Aorta (tissue), 5 donors: ENCODE data around the gene PKN2. TPM values are rescaled to one million over a fixed set of nuclear protein-coding genes. Genes with fewer than 3 reads are reported as not detected.
A peak's percentile ranks its signal among the peaks of the same experiment; 100 is the strongest.

Experiments
- ATAC-seq: fragments of 200-7000 bp; cut with Tn5 transposase; one replicate; pipeline ENCODE4 v1.9.1; 2022; ENCODE audit warnings: moderate library complexity; ENCODE audit not compliant: low FRiP score
- DNase-seq, 2 donors: peaks; one replicate each; pipeline ENCODE4 v3.0.0-alpha.2; 2020
- H3K27ac ChIP-seq, 2 donors: one replicate each; pipeline ENCODE4 v1.5.1; 2013; ENCODE audit warnings: low read length in 2 of 2, mild to moderate bottlenecking in 2 of 2, moderate library complexity in 2 of 2, control low read depth in 1 of 2, inconsistent platforms in 1 of 2, low read depth in 1 of 2
- H3K27me3 ChIP-seq, 2 donors: one replicate each; pipeline ENCODE4 v1.6.1; 2013; ENCODE audit warnings: control low read depth in 1 of 2, low read length in 1 of 2, mild to moderate bottlenecking in 1 of 2, moderate library complexity in 1 of 2; ENCODE audit not compliant: insufficient read depth in 2 of 2, control insufficient read depth in 1 of 2
- H3K36me3 ChIP-seq, 2 donors: one replicate each; pipeline ENCODE4 v1.6.1; 2013; ENCODE audit warnings: control low read depth in 1 of 2, low read length in 1 of 2, mild to moderate bottlenecking in 1 of 2; ENCODE audit not compliant: insufficient read depth in 2 of 2, control insufficient read depth in 1 of 2
- H3K4me1 ChIP-seq, 2 donors: one replicate each; pipeline ENCODE4 v1.6.1; 2013; ENCODE audit warnings: low read length in 2 of 2, control low read depth in 1 of 2, mild to moderate bottlenecking in 1 of 2, moderate library complexity in 1 of 2; ENCODE audit not compliant: insufficient read depth in 2 of 2, control insufficient read depth in 1 of 2
- H3K4me3 ChIP-seq, 2 donors: one replicate each; pipeline ENCODE4 v1.5.1; 2013; ENCODE audit warnings: low read length in 2 of 2, control low read depth in 1 of 2, mild to moderate bottlenecking in 1 of 2
- H3K9me3 ChIP-seq: one replicate; pipeline ENCODE4 v1.6.1; 2013; ENCODE audit warnings: mild to moderate bottlenecking, low read length; ENCODE audit not compliant: control insufficient read depth
- WGBS, 2 donors: extraction: QIAGEN DNeasy Blood & Tissue Kit; methylation state at CpG; one replicate each; pipeline ENCODE4 v1.1.7; 2013; 5-methylcytosine and 5-hydroxymethylcytosine counted together
- intact Hi-C, 2 donors: fragments of 100-400 bp; cut with DNase I; formaldehyde crosslinking; loops; one replicate each; pipeline versions ENCODE4 v1.14.2 to v1.15.0; 2022
- long read RNA-seq, 2 donors: library from polyadenylated mRNA; unstranded; transcript quantifications; one replicate each; pipeline ENCODE4 v2.0.0, GENCODE V29; 2020 to 2021
- polyA plus RNA-seq, 2 donors: library from polyadenylated mRNA; stranded (reverse); fragments of 200-250 nt; gene quantifications; one replicate each; pipeline ENCODE4 v1.2.3, GENCODE V29; 2013
- total RNA-seq, 2 donors: library from RNA; stranded (reverse); fragmentation: NEBNext Ultra II Directional; extraction: Animal tissue kit (Norgen Biotek cat#: 25700); gene quantifications; one replicate each; pipeline ENCODE4 v1.2.1, GENCODE V29; 2021
- donor health status: healthy with polysubstance abuse.
- donor health status: Bipolar disorder and iron deficiency.
- donor health status: DM: no; HTN: no; CAD: no.
- donor health status: DM: no; HTN: no; CAD: no.
- donor health status: DM: yes; HTN: yes; CAD: no.

The PKN2 gene
- 10 to 100 TPM; 37.4 to 38.1 TPM for total RNA-seq
- 10 to 100 TPM in 1 of 2 donors, 1 to 10 TPM in 1; 8.5 to 14.0 TPM for polyA plus RNA-seq
- long read RNA-seq, donor 1, full-length matches to known transcripts, result 1 of 18 reads
- long read RNA-seq, donor 1, partial matches to known transcripts, result 9 of 18 reads
- long read RNA-seq, donor 1, other reads (novel, unspliced or antisense), result 8 of 18 reads
- long read RNA-seq, donor 2, full-length matches to known transcripts, result 6 of 21 reads
- long read RNA-seq, donor 2, partial matches to known transcripts, result 6 of 21 reads
- long read RNA-seq, donor 2, other reads (novel, unspliced or antisense), result 9 of 21 reads

DNA sequence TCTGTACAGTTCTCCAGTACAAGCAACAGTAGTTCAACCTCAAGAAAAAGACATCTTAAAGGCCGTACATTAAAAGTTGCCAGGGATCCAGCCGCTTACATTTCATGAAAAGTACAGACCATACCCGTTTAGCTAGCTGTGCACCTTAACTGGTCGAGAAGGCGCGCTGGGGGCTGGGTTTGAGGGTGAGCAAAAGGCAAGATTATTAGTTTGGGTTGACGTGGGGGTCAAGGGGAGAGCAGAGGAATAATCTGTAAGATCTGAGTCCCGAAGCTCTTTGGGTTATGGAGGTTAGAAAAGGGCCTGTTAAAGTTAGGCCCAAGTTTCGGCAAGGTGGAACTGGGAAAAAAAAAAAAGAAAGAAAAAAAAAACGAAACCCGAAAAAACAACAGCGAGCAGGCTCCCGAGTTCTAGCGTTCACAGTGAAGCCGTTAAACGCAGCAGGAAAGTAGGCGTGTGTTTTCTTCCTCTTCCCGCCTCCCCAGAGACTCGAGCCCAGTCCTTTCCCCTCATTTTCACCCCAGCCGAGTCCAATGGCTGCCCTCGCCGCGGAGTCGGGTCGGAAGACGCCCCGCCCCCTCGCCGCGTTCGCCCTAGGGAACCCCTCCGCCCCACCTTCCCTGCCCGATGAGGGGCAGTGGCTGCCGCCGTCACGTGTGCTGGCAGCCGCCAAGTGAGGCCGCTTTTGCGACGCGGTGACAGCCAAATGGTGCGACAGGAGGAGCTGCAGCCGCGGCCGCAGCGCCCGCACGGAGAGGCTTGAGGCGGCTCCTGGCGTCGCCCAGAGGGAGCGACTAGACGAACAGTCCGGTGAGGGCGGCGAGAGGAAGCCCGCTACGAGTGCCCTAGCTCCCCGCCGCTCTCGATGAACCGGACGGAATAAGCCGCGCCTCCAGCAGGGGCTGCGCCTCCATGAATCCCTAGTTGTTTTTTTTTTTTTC is at the start of gene PKN2:
PKN2 (plus strand) TSS at position 733 of the 941 bp plus-strand sequence. CDS start 308 bp downstream, outside the sequence.
- intact Hi-C loops, result loop anchor here in 1 of 2 donors (5.0 kb wide), 1 partner anchor 208 kb away; the partner anchor contains the start of gene GTF2B
- ATAC-seq (peak; percentile 100), DNase-seq (peak; percentile 99)
- Histone ChIP-seq H3K4me1 (no peaks in the 10 kb centered on the region), H3K36me3 (no peaks in the 10 kb centered on the region), H3K9me3 (no peaks in the 10 kb centered on the region), H3K27me3 (no peaks in the 10 kb centered on the region), H3K4me3 (peak within 1 kb of the TSS; percentile 77 to 79), H3K27ac (peak within 1 kb of the TSS; percentile 49 to 85)
- WGBS, 2 donors, result 0% methylated on average over 65 to 66 of the region's 66 CpGs

DNA sequence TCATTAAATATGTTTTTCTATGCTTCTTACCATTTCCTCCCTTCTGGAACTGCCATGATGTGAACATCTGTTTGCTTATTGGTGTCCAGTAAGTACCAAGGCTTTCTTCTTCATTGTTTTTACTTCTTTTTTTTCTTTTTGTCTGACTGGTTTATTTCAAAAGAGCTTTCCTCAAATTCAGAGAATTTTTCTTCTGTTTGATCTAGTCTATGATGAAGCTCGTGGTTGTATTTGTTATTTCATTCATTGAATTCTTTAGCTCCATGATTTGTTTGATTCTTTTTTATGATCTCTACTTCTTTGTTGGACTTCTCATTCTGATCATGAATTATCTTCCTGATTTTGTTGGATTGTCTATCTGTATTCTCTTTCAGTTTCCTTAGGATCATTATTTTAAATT is 49.5 kb upstream of the PKN2 start:
- Histone ChIP-seq H3K36me3 (no peaks in the 10 kb centered on the region), H3K27ac (no peak overlapping the region), H3K27me3 (peaks cover 0 to 3% of the 10 kb centered on the region in 2 donors), H3K9me3 (peaks cover 12% of the 10 kb centered on the region), H3K4me3 (no peak overlapping the region), H3K4me1 (no peaks in the 10 kb centered on the region)
- intact Hi-C loops, result no loop called here
- ATAC-seq (no peak), DNase-seq (no peak)
- 48 to 70% methylated on average over 1 of the region's 1 CpG for WGBS, 2 donors

DNA sequence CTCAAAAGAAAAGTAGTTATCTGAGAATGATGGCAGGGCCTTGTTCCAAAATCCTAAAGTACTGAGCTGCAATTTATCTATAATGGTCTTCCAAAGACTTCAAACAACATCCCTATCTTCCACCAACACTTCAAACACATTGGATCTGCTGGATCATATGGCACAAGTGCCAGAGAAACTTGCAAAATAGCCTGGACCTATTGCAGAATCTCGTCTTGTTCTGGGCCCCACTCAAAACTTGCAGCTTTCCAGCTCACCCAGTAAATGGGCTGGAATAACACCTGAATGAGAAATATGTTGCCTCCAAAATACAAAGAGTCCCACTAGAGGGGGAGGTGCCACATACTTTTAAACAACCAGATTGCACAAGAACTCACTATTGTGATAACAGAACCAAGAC is 44.0 kb upstream of the PKN2 start:
- WGBS, 2 donors, result 69 to 70% methylated on average over 1 of the region's 1 CpG
- DNase-seq (no peak), ATAC-seq (no peak)
- Histone ChIP-seq H3K27me3 (peaks cover 0 to 3% of the 10 kb centered on the region in 2 donors), H3K4me3 (no peak overlapping the region), H3K4me1 (no peaks in the 10 kb centered on the region), H3K9me3 (peaks cover 12% of the 10 kb centered on the region), H3K36me3 (no peaks in the 10 kb centered on the region), H3K27ac (no peak overlapping the region)
- intact Hi-C loops, result no loop called here

DNA sequence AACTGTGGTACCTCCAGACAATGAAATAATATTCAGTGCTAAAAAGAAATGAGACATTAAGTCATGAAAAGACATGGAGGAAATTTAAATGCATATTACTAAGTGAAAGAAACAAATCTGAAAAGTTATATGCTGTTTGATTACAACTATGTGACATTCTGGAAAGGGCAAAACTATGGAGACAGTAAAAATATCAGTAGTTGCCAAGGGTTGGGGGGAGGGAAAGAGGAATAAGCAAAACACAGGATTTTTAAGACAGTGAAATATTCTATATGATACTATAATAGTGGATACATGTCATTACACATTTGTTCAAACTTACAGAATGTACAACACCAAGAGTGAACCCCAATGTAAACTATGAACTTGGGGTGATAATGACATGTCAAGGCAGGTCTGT is 38.2 kb upstream of the PKN2 start:
- H3K27ac ChIP-seq, result no peak overlapping the region
- no peak overlapping the region for H3K4me3 ChIP-seq
- intact Hi-C loops, result no loop called here
- no peaks in the 10 kb centered on the region for H3K4me1 ChIP-seq
- ATAC-seq, result no peak
- no peaks in the 10 kb centered on the region for H3K27me3 ChIP-seq
- peaks cover 1% of the 10 kb centered on the region for H3K9me3 ChIP-seq
- DNase-seq, result no peak
- no peaks in the 10 kb centered on the region for H3K36me3 ChIP-seq

DNA sequence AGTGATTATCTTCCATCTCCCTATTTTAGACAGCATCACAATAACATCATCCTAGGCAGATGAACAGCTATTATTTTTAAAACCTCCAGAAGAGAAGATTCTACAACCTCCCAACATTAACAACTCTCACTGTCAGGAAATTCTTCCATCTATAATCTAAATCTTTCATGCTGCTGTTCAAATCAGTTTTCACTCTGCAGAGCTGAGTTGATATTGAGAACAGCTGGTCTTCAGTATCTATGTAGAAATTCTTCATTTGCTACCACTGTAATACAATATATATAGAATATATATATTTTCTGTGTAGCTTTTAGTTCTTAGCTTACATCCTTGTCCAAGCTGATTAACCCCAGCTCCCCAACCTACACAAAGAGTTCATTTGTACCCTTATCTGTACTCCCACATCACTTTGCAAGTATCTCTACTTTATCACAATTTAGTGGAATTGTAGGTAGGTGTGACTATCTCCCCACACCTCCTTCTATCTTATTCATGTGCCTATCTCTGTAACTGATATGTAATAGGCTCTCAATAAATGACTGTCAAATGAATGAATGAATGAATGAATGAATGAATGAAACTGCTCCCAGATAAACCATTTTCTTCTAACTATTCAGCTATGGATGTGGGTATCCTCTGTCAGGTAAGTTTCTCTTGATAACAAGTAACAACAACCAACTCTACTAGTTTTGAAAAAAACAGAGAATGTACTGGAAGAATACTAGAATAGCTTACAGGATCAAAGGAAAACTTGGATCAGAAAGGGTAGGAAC is 37.4 kb upstream of the PKN2 start:
- no peaks in the 10 kb centered on the region for H3K36me3 ChIP-seq
- H3K4me1 ChIP-seq, result no peaks in the 10 kb centered on the region
- H3K27ac ChIP-seq, result no peak overlapping the region
- peaks cover 1% of the 10 kb centered on the region for H3K9me3 ChIP-seq
- H3K27me3 ChIP-seq, result no peaks in the 10 kb centered on the region
- intact Hi-C loops, result no loop called here
- no peak overlapping the region for H3K4me3 ChIP-seq
- ATAC-seq (no peak), DNase-seq (no peak)

DNA sequence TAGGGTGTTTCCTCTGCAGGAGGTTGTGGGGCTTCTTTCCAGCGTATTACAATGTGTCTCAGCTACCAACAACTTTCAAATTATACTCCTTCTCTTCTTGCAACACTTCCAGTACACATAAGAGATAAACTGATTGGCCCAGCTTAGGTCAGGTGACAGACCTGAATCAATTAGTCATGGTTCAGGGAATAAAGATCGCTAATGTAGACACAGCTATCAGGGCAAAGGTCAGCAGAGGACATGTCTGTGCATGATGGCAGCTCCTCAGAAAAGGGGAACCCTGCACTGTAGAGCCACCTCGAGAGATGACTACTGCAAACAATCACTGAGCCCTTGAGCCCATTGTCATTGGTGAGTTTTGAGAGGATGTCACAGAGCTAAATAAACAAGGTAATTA is 36.8 kb upstream of the PKN2 start:
- Histone ChIP-seq H3K9me3 (peaks cover 1% of the 10 kb centered on the region), H3K27me3 (no peaks in the 10 kb centered on the region), H3K4me1 (no peaks in the 10 kb centered on the region), H3K4me3 (no peak overlapping the region), H3K36me3 (no peaks in the 10 kb centered on the region), H3K27ac (no peak overlapping the region)
- WGBS, 2 donors, result 63 to 66% methylated on average over 3 of the region's 3 CpGs
- DNase-seq (no peak), ATAC-seq (no peak)
- intact Hi-C loops, result no loop called here

DNA sequence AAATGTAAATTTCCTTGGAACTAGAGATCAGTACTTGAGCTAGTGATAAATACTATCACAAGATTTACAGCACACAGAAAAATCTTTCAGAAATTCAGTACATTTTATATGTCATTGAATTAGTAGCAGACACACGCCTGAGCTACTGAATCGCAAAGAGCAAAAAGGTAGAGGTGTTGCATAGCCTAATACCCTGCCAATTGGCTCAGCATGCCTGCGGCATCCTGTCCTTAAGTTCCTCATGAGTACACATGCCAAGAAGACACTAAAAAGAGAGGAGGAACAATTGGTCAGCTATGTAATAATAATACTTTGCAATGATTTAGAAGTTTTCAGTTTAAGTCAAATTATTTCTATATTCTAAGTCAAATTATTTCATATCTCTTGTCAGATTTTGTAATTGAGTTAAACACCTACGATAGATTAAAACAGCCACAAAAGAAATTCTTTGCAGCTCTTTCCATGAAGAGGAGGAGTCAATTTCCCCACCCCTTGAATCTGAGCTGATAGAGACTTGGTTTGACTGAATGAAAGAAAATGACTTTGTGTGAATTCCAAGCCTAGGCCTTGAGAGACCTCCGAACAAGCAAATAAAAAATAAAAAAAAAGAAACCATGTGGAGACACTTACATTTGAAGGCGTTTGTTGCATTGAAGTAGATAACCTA is 36.2 kb upstream of the PKN2 start:
- no peaks in the 10 kb centered on the region for H3K36me3 ChIP-seq
- no peaks in the 10 kb centered on the region for H3K4me1 ChIP-seq
- no peak overlapping the region for H3K4me3 ChIP-seq
- H3K9me3 ChIP-seq, result peaks cover 1% of the 10 kb centered on the region
- no peak overlapping the region for H3K27ac ChIP-seq
- H3K27me3 ChIP-seq, result no peaks in the 10 kb centered on the region
- ATAC-seq (no peak), DNase-seq (no peak)
- intact Hi-C loops, result no loop called here
- WGBS, 2 donors, result 75 to 76% methylated on average over 6 of the region's 6 CpGs

DNA sequence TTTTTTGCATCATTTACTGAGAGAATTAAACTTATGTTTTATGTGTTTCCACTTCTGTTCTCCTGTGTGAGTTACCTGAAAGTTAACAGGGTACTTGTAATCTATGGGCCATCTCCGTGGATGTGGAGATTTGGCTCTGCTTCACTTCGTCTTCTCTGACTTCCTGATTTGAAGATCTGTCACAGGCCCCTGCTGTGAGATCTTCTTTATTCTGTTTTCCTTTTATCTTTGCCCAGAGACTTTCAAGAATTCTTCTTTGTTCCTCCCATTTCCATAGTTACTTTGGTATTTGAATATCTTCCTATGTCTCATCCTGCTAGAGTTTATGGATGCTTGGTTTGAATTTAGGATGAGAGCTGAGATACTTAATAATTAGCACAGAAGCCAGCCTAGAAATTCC is 35.4 kb upstream of the PKN2 start:
- Histone ChIP-seq H3K9me3 (peaks cover 1% of the 10 kb centered on the region), H3K27ac (no peak overlapping the region), H3K36me3 (no peaks in the 10 kb centered on the region), H3K4me3 (no peak overlapping the region), H3K27me3 (no peaks in the 10 kb centered on the region), H3K4me1 (no peaks in the 10 kb centered on the region)
- WGBS, 2 donors, result 37 to 42% methylated on average over 2 of the region's 2 CpGs
- DNase-seq (no peak), ATAC-seq (no peak)
- intact Hi-C loops, result no loop called here
